RWPE1 (cell line): Measurements from ENCODE around the gene XPNPEP2.

ENCODE experiments used
- CTCF ChIA-PET: fragments of 350-600 bp; sonication (Branson Sonifier 250); formaldehyde crosslinking; extraction: SDS; loops from one replicate; lab custom pipeline; 2021; lab: Yijun Ruan, JAX
- POLR2A ChIA-PET: fragments of 400-600 bp; formaldehyde crosslinking; extraction: SDS; loops from one replicate; lab custom pipeline; 2020; ENCODE audit warnings: antibody characterized with exemption; ENCODE audit not compliant: low non-redundant PET; lab: Yijun Ruan, JAX
- DNase-seq: peaks from one replicate; pipeline ENCODE4 v3.0.0; 2012; ENCODE audit warnings: low spot score
- H3K27ac ChIP-seq: fragments of 450-650 bp; 2 replicates; pipeline ENCODE4 v1.5.1; 2017
- CTCF ChIP-seq: fragments of 450-650 bp; conservative IDR thresholded peaks from 2 replicates; pipeline ENCODE4 v1.5.1; 2017; ENCODE audit warnings: low read depth, mild to moderate bottlenecking

XPNPEP2 gene

DNA sequence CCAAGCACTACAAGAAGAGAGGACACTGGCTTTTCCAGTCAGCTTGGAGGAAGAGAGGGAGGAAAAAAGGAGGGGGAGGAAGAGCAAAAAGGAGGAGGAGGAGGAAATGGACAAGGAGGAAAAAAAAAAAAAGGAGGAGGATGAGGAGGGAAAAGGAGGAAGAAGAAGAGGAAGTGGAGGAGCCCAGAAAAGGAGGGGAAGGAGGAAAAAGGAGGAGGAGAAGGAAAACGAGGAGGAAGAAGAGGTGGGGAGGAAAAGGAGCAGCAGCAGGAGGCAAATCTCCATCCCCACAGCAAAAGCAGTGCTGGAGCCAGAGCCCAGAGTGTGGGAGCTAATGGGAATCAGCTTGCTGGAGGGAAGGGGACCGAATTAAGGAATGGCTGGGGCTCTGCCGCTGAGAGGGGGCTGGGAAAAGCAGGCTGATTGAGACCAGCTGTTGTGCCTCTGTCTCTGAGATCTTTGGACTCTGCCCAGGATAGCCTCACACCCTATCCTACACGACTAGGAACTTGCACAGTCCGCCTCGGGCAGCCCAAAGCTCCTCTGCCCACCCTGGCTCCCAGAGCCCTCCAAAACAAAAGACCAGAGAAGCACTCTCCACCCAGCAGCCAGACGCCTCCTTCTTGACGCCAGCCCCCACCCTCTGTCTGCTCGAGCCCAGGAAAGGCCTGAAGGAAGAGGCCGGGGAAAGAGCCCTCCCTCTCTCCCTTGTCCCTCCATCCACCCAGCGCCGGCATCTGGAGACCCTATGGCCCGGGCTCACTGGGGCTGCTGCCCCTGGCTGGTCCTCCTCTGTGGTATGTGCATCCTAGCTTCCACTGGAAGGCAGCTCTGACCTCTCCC is at the start of gene XPNPEP2:
Gene XPNPEP2 (plus strand): TSS at position 514 of the 843 bp plus-strand sequence. CDS start 235 bp downstream, at position 749.
- POLR2A ChIA-PET = no interaction called here
- no peak for DNase-seq
- TF ChIP-seq CTCF = no peak
- no peak within 1 kb of the TSS for H3K27ac ChIP-seq
- CTCF ChIA-PET = no interaction called here

GRCh38 chrX:129689796-129690195 is 49.0 kb upstream of the XPNPEP2 start:
- ChIA-PET CTCF (interaction anchor here (0.6 kb wide), 1 partner anchor 12 kb away, joined by 3 read pairs; no protein-coding TSS in a partner anchor), POLR2A (no interaction called here)
- H3K27ac ChIP-seq = no peak overlapping the region
- TF ChIP-seq CTCF = no peak
- no peak for DNase-seq

DNA sequence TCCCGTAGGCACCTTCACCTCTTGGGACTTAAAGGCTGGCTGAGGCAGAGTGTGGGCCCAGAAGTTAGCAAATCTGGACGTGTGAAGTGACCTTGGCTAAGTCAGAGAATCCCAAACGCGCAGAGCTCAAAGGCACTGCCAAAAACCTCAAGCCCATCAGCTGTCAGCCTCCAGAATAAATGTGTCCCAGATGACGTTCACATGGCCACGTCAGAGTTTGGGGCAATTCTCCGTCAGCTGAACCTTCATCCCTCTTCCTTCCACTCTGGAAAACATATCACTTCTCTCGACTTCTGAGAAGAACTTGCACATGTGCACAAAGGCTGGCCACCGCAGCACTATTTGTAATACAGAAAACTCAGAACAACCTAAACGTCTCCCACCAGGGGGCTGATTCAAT is 48.3 kb upstream of the XPNPEP2 start:
- CTCF ChIA-PET = interaction anchor here (0.6 kb wide), 1 partner anchor 11 kb away, joined by 3 read pairs; no protein-coding TSS in a partner anchor
- no peak for DNase-seq
- POLR2A ChIA-PET = no interaction called here
- H3K27ac ChIP-seq = no peak overlapping the region
- TF ChIP-seq CTCF = no peak

- no peak for DNase-seq
- ChIA-PET POLR2A (interaction anchor here (0.5 kb wide), 1 partner anchor 416 kb away, joined by 3 read pairs; no protein-coding TSS in a partner anchor), CTCF (no interaction called here)
- no peak overlapping the region for H3K27ac ChIP-seq
- TF ChIP-seq CTCF = no peak
Measured at GRCh38 chrX:129693354-129693753, 45.4 kb upstream of the XPNPEP2 start.

DNA sequence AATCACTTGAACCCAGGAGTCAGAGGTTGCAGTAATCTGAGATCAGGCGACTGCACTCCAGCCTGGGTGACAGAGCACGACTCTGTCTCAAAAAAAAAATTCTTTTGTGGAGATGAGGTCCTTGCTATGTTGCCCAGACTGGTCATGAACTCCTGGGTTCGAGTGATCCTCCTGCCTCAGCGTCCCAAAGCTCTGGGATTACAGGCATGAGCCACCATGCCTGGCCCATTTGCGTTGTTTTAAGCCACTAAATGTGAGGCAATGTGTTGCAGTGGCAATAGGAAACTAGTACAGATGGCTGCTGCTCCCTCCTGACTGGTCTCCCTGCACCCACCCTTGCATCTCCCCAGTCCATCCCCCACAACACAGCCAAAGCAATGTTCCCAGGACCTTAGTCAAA is 44.0 kb upstream of the XPNPEP2 start:
- POLR2A ChIA-PET = no interaction called here
- TF ChIP-seq CTCF = no peak

DNA sequence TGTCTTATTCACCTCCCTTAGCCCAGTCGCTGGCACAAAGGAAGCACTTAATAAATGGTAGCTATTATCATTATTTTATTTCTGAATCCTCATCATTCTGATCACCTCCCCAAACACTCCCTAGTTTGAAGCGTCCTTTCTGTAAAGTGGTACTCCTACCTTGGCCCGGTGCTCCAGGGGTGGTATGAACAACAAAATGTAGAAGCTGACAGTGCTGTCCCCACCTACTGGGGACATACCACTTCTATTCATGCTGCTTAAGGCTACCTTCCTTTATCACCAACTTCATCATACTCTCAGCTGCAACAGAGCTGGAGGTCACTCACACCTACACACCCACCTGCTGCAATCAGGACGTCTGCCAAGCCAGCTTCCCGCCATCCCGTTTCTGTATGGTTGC is 43.2 kb upstream of the XPNPEP2 start:
- DNase-seq = no peak
- TF ChIP-seq CTCF = no peak
- ChIA-PET CTCF (no interaction called here), POLR2A (no interaction called here)
- no peak overlapping the region for H3K27ac ChIP-seq

More for the DNA sequence above, 44.0 kb upstream of the XPNPEP2 start:
- DNase-seq = no peak
- CTCF ChIA-PET = no interaction called here
- no peak overlapping the region for H3K27ac ChIP-seq
